ENCODE measurements around the gene LPAR1. TPM values are rescaled to one million over a fixed set of nuclear protein-coding genes. Genes with fewer than 3 reads are reported as not detected.

LPAR1 gene
- total RNA-seq, 1 donor from 2014 or later, result 0.56 TPM

DNA sequence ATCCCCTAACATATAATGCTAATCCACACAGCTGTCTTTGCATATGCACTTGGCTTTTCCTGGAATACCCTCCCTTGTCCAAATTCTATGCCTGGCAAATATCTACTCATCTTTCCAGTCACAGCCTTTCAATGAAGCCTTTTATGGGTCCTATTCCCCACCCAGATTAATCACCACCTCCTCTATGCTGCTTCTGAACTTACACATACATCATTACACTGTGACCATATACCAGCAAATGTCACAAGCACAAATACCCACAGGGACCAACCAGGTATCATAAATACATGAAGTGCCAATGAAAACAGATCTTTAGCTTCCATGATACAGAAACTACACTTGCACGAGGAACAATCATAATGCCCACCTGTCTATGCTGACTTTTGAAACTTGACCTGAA, 22.3 kb downstream of the LPAR1 start:
- TF ChIP-seq, protein P1, sequence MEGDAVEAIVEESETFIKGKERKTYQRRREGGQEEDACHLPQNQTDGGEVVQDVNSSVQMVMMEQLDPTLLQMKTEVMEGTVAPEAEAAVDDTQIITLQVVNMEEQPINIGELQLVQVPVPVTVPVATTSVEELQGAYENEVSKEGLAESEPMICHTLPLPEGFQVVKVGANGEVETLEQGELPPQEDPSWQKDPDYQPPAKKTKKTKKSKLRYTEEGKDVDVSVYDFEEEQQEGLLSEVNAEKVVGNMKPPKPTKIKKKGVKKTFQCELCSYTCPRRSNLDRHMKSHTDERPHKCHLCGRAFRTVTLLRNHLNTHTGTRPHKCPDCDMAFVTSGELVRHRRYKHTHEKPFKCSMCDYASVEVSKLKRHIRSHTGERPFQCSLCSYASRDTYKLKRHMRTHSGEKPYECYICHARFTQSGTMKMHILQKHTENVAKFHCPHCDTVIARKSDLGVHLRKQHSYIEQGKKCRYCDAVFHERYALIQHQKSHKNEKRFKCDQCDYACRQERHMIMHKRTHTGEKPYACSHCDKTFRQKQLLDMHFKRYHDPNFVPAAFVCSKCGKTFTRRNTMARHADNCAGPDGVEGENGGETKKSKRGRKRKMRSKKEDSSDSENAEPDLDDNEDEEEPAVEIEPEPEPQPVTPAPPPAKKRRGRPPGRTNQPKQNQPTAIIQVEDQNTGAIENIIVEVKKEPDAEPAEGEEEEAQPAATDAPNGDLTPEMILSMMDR (IDR thresholded peaks at IDR 0.05; ENCODE audit: partially characterized antibody, unreplicated experiment), result no peak
- no peak for DNase-seq
- Mint-ChIP-seq H3K4me1 (ENCODE audit: low read depth, unreplicated experiment) (no peaks in the 10 kb centered on the region), H3K9me3 (ENCODE audit: unreplicated experiment) (peaks cover 2% of the 10 kb centered on the region), H3K4me3 (ENCODE audit: unreplicated experiment) (no peak overlapping the region), H3K27ac (ENCODE audit: unreplicated experiment) (no peak overlapping the region), H3K36me3 (ENCODE audit: unreplicated experiment) (no peaks in the 10 kb centered on the region), H3K27me3 (ENCODE audit: unreplicated experiment) (no peaks in the 10 kb centered on the region)

DNA sequence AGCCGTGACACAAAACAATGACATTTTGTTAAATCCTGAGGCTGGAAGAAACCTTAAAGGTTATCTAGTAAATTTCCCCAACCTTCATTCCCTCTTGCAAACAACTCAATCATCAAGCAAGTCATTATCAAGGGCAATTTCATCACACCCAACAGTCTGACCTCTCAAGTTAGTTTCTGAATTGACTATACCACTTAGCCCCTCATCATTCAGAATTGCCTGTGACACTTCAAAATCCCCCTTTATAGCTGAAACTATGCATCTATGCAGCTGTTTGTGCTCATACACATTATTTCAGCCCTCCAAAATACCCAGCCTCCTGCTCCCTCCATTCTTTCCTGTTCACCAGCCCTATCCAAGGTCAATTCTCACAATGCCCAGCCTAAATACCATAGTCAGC, 24.6 kb downstream of the LPAR1 start:
- TF ChIP-seq, protein P1 (IDR thresholded peaks at IDR 0.05; ENCODE audit: partially characterized antibody, unreplicated experiment), result no peak
- no peaks in the 10 kb centered on the region for H3K4me1 Mint-ChIP-seq (ENCODE audit: low read depth, unreplicated experiment)
- DNase-seq, result no peak
- H3K27me3 Mint-ChIP-seq (ENCODE audit: unreplicated experiment), result no peaks in the 10 kb centered on the region
- H3K4me3 Mint-ChIP-seq (ENCODE audit: unreplicated experiment), result no peak overlapping the region
- H3K9me3 Mint-ChIP-seq (ENCODE audit: unreplicated experiment), result peaks cover 2% of the 10 kb centered on the region
- no peaks in the 10 kb centered on the region for H3K36me3 Mint-ChIP-seq (ENCODE audit: unreplicated experiment)
- H3K27ac Mint-ChIP-seq (ENCODE audit: unreplicated experiment), result no peak overlapping the region

DNA sequence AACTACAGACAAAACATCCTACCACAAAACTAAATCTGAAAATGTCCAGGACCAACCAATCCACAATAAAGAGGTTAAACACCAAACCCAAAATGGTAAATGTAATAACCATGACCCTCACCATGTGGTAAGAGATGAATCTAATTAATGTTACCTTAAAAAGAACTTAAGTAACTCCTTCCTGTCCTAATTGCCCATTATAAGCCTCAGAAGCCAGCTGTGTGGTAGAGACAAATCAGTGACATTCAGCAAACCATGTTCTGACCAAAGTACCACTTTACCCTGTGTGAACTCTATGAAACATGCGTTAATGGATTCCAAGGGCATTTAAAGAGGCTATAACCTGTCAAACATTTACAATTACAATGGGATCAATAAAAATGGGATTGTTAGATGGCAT, 25.0 kb downstream of the LPAR1 start:
- Mint-ChIP-seq H3K36me3 (ENCODE audit: unreplicated experiment) (no peaks in the 10 kb centered on the region), H3K27ac (ENCODE audit: unreplicated experiment) (no peak overlapping the region), H3K4me1 (ENCODE audit: low read depth, unreplicated experiment) (no peaks in the 10 kb centered on the region), H3K27me3 (ENCODE audit: unreplicated experiment) (no peaks in the 10 kb centered on the region), H3K9me3 (ENCODE audit: unreplicated experiment) (peaks cover 2% of the 10 kb centered on the region), H3K4me3 (ENCODE audit: unreplicated experiment) (no peak overlapping the region)
- TF ChIP-seq, protein P1 (IDR thresholded peaks at IDR 0.05; ENCODE audit: partially characterized antibody, unreplicated experiment), result no peak
- DNase-seq, result no peak

DNA sequence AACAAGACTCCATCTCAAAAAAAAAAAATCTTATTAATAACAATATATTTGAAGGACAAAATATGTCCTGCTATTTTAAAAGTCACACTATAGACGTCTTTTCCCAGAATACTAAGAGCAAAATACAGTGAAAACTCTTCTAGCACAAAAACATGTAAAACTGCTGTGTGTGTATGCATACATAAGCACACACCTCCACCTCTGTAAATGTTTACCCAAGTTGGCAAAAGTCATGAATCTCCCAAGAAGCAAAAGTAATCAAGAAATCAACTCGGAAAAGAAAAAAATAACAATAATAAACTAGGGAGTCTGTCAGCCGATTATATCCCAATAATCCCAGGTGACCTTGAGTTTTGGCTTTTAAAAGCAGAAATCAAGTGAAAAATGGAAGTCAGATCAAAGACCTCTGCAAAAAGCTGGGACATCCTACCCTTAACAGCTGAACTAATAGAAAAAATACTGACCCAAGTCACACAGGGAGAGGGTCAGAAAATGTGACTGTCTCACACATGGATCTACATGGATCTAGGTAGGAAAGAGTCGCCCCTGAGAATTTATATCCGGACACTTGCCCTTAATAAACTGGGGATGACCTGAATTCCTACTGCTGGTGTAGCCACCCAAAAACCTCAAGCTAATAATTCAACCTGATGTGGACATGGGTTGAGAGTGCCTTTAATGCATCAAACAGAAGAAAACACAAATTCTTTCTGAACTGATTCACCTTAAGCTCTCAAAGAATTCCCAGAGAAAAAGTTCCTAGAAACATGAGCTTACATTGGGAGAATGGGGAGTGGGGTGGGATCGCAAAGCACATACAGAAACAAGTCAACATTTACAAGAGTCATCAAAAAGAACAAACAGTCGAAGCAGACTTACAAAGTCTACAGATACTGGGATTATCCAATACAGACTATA, 29.9 kb downstream of the LPAR1 start:
- DNase-seq, result no peak
- Mint-ChIP-seq H3K9me3 (ENCODE audit: unreplicated experiment) (peaks cover 3% of the 10 kb centered on the region), H3K4me1 (ENCODE audit: low read depth, unreplicated experiment) (no peaks in the 10 kb centered on the region), H3K36me3 (ENCODE audit: unreplicated experiment) (no peaks in the 10 kb centered on the region), H3K27ac (ENCODE audit: unreplicated experiment) (no peak overlapping the region), H3K27me3 (ENCODE audit: unreplicated experiment) (no peaks in the 10 kb centered on the region), H3K4me3 (ENCODE audit: unreplicated experiment) (no peak overlapping the region)
- TF ChIP-seq, protein P1 (IDR thresholded peaks at IDR 0.05; ENCODE audit: partially characterized antibody, unreplicated experiment), result no peak

DNA sequence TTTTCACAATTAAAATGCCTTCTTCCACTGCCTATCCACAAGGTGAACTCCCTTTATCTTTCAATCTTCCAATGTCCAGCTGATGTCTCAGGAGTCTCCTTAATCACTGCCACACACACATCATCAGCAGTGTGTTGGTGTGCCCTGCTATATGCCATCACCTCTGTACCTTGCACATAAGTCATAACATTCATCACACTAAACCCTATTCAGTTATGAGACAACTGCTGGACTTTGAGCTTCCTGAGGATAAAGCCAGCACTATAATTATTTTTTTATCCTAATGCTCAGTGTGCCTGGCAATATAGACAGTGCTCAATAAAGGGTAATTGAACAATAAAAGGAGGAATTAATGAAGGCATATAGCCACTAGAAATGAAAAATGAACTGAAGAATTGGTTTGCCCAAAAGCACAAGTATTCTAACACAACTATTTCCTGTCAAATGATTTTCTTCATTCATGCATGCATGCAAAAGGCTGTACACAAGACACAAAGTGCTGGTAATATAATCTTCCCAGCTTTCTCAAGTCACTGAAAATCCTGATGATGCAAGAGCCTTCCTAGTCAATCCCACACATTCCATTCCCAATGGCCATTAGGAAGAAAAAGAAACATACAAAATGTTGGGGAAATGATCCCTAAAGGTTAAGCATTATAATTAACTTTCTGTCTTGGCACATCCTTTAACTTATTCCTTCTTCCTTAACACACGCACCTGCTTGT, 32.4 kb downstream of the LPAR1 start:
- DNase-seq, result no peak
- Mint-ChIP-seq H3K4me1 (ENCODE audit: low read depth, unreplicated experiment) (no peaks in the 10 kb centered on the region), H3K27me3 (ENCODE audit: unreplicated experiment) (no peaks in the 10 kb centered on the region), H3K36me3 (ENCODE audit: unreplicated experiment) (no peaks in the 10 kb centered on the region), H3K9me3 (ENCODE audit: unreplicated experiment) (peaks cover 1% of the 10 kb centered on the region), H3K4me3 (ENCODE audit: unreplicated experiment) (no peak overlapping the region), H3K27ac (ENCODE audit: unreplicated experiment) (no peak overlapping the region)
- TF ChIP-seq, protein P1 (IDR thresholded peaks at IDR 0.05; ENCODE audit: partially characterized antibody, unreplicated experiment), result no peak
